ENCODE measurements around the gene SHCBP1L. TPM values are rescaled to one million over a fixed set of nuclear protein-coding genes. Genes with fewer than 3 reads are reported as not detected.

The SHCBP1L gene
- total RNA-seq, 1 experiment from 2014 or later, result not detected

- no peaks in the 10 kb centered on the region for H3K36me3 ChIP-seq (ENCODE audit: insufficient read depth, low read length, poor library complexity, severe bottlenecking)
- ChIA-PET CTCF (no interaction called here), POLR2A (ENCODE audit: low non-redundant PET) (no interaction called here)
Observed at GRCh38 chr1:182960046-182960445, 7.1 kb upstream of the SHCBP1L start.

DNA sequence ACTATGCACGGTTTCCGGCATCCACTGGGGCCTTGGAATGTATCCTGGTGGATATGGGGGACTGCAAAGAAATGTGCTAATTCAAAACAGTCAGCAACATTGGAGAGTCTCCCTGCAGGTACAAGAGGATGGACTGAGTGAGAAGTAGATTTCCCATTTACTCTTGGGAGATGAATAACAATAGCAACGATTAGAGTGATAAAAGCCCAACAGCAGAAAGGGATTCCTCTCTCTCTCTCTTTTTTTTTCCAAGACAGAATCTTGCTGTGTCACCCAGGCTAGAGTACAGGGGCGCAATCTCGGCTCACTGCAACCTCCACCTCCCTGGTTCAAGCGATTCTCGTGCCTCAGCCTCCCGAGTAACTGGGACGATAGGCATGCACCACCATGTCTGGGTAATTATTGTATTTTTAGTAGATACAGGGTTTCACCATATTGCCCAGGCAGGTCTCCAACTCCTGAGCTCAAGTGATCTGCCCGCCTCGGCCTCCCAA lies 5.0 kb upstream of the SHCBP1L start:
- Histone ChIP-seq H3K27me3 (replicated peaks; ENCODE audit: insufficient read depth, low read depth, low read length, poor library complexity) (no peaks in the 10 kb centered on the region), H3K9me3 (ENCODE audit: low read depth, low read length, poor library complexity, severe bottlenecking) (no peaks in the 10 kb centered on the region), H3K27ac (ENCODE audit: low read depth, low read length, poor library complexity, severe bottlenecking) (no peak overlapping the region), H3K4me3 (ENCODE audit: low read depth, low read length, poor library complexity, severe bottlenecking) (no peak overlapping the region), H3K36me3 (ENCODE audit: insufficient read depth, low read length, poor library complexity, severe bottlenecking) (no peaks in the 10 kb centered on the region), H3K4me1 (ENCODE audit: insufficient read depth, low read length, poor library complexity, severe bottlenecking) (peaks cover 5% of the 10 kb centered on the region)
- ChIA-PET CTCF (no interaction called here), POLR2A (ENCODE audit: low non-redundant PET) (no interaction called here)
- no peak for DNase-seq (ENCODE audit: low spot score)
- intact Hi-C loops (cut with micrococcal nuclease; ENCODE audit: unreplicated experiment), result no loop called here
- BruUV-seq (replicated peaks), result no TSS peak
- no peak for TF ChIP-seq CTCF (conservative IDR thresholded peaks at IDR 0.05; ENCODE audit: low read depth, low read length)
- TF ChIP-seq EZH2 (IDR thresholded peaks at IDR 0.05; ENCODE audit: borderline replicate concordance, low read depth, low read length, poor library complexity, severe bottlenecking), result no peak

More at GRCh38 chr1:182960046-182960445, 7.1 kb upstream of the SHCBP1L start:
- no peak overlapping the region for H3K4me3 ChIP-seq (ENCODE audit: low read depth, low read length, poor library complexity, severe bottlenecking)
- no TSS peak for BruUV-seq (replicated peaks)
- no peaks in the 10 kb centered on the region for H3K27me3 ChIP-seq (replicated peaks; ENCODE audit: insufficient read depth, low read depth, low read length, poor library complexity)
- no peak overlapping the region for H3K27ac ChIP-seq (ENCODE audit: low read depth, low read length, poor library complexity, severe bottlenecking)
- intact Hi-C loops (cut with micrococcal nuclease; ENCODE audit: unreplicated experiment), result loop anchor here (5.0 to 10.0 kb wide), 3 partner anchors 112 to 667 kb away; partner anchors contain the start of gene SMG7
- TF ChIP-seq EZH2 (IDR thresholded peaks at IDR 0.05; ENCODE audit: borderline replicate concordance, low read depth, low read length, poor library complexity, severe bottlenecking) (no peak), CTCF (conservative IDR thresholded peaks at IDR 0.05; ENCODE audit: low read depth, low read length) (no peak)
- H3K4me1 ChIP-seq (ENCODE audit: insufficient read depth, low read length, poor library complexity, severe bottlenecking), result peaks cover 6% of the 10 kb centered on the region
- DNase-seq (ENCODE audit: low spot score), result no peak
- no peaks in the 10 kb centered on the region for H3K9me3 ChIP-seq (ENCODE audit: low read depth, low read length, poor library complexity, severe bottlenecking)

- H3K36me3 ChIP-seq (ENCODE audit: insufficient read depth, low read length, poor library complexity, severe bottlenecking), result no peaks in the 10 kb centered on the region
- no peaks in the 10 kb centered on the region for H3K9me3 ChIP-seq (ENCODE audit: low read depth, low read length, poor library complexity, severe bottlenecking)
- ChIA-PET POLR2A (ENCODE audit: low non-redundant PET) (no interaction called here), CTCF (no interaction called here)
- no peak overlapping the region for H3K27ac ChIP-seq (ENCODE audit: low read depth, low read length, poor library complexity, severe bottlenecking)
- BruUV-seq (replicated peaks), result no TSS peak
- H3K4me1 ChIP-seq (ENCODE audit: insufficient read depth, low read length, poor library complexity, severe bottlenecking), result no peaks in the 10 kb centered on the region
- no peaks in the 10 kb centered on the region for H3K27me3 ChIP-seq (replicated peaks; ENCODE audit: insufficient read depth, low read depth, low read length, poor library complexity)
- intact Hi-C loops (cut with micrococcal nuclease; ENCODE audit: unreplicated experiment), result no loop called here
- DNase-seq (ENCODE audit: low spot score), result no peak
- TF ChIP-seq EZH2 (IDR thresholded peaks at IDR 0.05; ENCODE audit: borderline replicate concordance, low read depth, low read length, poor library complexity, severe bottlenecking) (no peak), CTCF (conservative IDR thresholded peaks at IDR 0.05; ENCODE audit: low read depth, low read length) (no peak)
- no peak overlapping the region for H3K4me3 ChIP-seq (ENCODE audit: low read depth, low read length, poor library complexity, severe bottlenecking)
Observed at GRCh38 chr1:182956708-182957365, 3.9 kb upstream of the SHCBP1L start.

All from A673 (cell line).